ENCODE data around the gene SMG1. TPM values are rescaled to one million over a fixed set of nuclear protein-coding genes. Genes with fewer than 3 reads are reported as not detected.
A peak's percentile ranks its signal among the peaks of the same experiment; 100 is the strongest.

The SMG1 gene
- total and polyA plus RNA-seq, 2 of the 13 experiments (the other 11 are each of a cell fraction or from before 2014, with no cell fraction given): 48.7 to 53.7 TPM

DNA sequence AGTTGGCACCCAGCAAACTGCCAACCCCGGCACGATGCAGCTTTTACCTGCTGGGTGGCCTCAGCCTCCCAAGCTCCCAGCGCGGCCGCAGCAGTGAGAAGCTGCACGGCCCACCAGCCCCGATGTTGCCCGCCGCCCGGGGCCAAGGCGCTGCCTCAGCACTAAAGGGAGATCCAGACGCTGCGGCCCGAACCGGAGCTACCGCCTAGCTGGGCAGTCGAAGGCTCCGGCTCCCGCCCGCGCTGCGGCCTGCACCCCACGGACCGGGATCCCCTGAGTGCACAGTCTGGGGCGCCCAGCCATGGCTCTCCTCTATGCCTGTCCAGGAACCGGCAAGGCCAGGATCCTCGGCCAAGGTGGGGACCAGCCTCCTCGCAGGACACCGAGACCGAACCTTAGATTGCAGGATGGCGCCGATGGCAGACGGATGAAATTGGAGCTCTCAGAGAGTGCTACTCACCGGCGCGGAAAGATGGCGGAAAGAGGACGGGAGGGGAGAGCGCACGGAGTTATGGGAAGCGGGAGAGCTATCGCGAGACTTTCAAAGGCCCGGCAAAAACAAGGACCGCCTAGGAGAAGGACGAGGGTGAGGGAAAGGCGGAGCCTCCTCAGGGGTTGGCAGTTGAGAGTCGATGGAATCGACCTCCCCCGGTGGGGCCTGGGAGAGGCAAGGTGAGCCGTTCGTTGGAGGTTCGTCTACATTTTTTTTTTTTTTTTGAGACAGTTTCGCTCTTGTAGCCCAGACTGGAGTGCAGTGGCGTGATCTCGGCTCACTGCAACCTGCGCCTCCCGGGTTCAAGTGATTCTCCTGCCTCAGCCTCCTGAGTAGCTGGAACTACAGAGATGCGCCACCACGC lies 136.1 kb downstream of the SMG1 start, which contains the start of gene RPS15A (continued):
- TF ChIP-seq, protein P1, sequence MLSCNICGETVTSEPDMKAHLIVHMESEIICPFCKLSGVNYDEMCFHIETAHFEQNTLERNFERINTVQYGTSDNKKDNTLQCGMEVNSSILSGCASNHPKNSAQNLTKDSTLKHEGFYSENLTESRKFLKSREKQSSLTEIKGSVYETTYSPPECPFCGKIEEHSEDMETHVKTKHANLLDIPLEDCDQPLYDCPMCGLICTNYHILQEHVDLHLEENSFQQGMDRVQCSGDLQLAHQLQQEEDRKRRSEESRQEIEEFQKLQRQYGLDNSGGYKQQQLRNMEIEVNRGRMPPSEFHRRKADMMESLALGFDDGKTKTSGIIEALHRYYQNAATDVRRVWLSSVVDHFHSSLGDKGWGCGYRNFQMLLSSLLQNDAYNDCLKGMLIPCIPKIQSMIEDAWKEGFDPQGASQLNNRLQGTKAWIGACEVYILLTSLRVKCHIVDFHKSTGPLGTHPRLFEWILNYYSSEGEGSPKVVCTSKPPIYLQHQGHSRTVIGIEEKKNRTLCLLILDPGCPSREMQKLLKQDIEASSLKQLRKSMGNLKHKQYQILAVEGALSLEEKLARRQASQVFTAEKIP (CRISPR knock-in tag; IDR thresholded peaks at IDR 0.05; ENCODE audit: borderline replicate concordance): 0 out of 2 replicates have a peak, but pooled peaks have one; percentile 75
- TF ChIP-seq TAF15 (IDR thresholded peaks at IDR 0.05; ENCODE audit: low read depth, low read length, poor library complexity, severe bottlenecking) (peak; percentile 7), CEBPB (IDR thresholded peaks at IDR 0.05; ENCODE audit: borderline replicate concordance, low read depth, low read length) (no peak), POLR2AphosphoS5 (IDR thresholded peaks at IDR 0.05; ENCODE audit: low read depth, low read length) (peak; percentile 100), ONECUT2 (CRISPR knock-in tag; IDR thresholded peaks at IDR 0.05) (peak; percentile 20; the same call in 1 of the 2 replicates)
- TF ChIP-seq, protein P2, sequence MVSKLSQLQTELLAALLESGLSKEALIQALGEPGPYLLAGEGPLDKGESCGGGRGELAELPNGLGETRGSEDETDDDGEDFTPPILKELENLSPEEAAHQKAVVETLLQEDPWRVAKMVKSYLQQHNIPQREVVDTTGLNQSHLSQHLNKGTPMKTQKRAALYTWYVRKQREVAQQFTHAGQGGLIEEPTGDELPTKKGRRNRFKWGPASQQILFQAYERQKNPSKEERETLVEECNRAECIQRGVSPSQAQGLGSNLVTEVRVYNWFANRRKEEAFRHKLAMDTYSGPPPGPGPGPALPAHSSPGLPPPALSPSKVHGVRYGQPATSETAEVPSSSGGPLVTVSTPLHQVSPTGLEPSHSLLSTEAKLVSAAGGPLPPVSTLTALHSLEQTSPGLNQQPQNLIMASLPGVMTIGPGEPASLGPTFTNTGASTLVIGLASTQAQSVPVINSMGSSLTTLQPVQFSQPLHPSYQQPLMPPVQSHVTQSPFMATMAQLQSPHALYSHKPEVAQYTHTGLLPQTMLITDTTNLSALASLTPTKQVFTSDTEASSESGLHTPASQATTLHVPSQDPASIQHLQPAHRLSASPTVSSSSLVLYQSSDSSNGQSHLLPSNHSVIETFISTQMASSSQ (IDR thresholded peaks at IDR 0.05; ENCODE audit: low read depth): peak; percentile 71; the same call in 1 of the 2 replicates
- TF ChIP-seq, protein P2 (CRISPR knock-in tag; IDR thresholded peaks at IDR 0.05; ENCODE audit: borderline replicate concordance): peak; percentile 86; the same call in 1 of the 2 replicates
- TF ChIP-seq, protein P3, sequence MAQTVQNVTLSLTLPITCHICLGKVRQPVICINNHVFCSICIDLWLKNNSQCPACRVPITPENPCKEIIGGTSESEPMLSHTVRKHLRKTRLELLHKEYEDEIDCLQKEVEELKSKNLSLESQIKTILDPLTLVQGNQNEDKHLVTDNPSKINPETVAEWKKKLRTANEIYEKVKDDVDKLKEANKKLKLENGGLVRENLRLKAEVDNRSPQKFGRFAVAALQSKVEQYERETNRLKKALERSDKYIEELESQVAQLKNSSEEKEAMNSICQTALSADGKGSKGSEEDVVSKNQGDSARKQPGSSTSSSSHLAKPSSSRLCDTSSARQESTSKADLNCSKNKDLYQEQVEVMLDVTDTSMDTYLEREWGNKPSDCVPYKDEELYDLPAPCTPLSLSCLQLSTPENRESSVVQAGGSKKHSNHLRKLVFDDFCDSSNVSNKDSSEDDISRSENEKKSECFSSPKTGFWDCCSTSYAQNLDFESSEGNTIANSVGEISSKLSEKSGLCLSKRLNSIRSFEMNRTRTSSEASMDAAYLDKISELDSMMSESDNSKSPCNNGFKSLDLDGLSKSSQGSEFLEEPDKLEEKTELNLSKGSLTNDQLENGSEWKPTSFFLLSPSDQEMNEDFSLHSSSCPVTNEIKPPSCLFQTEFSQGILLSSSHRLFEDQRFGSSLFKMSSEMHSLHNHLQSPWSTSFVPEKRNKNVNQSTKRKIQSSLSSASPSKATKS (CRISPR knock-in tag; IDR thresholded peaks at IDR 0.05): no peak
- TF ChIP-seq, protein P4, sequence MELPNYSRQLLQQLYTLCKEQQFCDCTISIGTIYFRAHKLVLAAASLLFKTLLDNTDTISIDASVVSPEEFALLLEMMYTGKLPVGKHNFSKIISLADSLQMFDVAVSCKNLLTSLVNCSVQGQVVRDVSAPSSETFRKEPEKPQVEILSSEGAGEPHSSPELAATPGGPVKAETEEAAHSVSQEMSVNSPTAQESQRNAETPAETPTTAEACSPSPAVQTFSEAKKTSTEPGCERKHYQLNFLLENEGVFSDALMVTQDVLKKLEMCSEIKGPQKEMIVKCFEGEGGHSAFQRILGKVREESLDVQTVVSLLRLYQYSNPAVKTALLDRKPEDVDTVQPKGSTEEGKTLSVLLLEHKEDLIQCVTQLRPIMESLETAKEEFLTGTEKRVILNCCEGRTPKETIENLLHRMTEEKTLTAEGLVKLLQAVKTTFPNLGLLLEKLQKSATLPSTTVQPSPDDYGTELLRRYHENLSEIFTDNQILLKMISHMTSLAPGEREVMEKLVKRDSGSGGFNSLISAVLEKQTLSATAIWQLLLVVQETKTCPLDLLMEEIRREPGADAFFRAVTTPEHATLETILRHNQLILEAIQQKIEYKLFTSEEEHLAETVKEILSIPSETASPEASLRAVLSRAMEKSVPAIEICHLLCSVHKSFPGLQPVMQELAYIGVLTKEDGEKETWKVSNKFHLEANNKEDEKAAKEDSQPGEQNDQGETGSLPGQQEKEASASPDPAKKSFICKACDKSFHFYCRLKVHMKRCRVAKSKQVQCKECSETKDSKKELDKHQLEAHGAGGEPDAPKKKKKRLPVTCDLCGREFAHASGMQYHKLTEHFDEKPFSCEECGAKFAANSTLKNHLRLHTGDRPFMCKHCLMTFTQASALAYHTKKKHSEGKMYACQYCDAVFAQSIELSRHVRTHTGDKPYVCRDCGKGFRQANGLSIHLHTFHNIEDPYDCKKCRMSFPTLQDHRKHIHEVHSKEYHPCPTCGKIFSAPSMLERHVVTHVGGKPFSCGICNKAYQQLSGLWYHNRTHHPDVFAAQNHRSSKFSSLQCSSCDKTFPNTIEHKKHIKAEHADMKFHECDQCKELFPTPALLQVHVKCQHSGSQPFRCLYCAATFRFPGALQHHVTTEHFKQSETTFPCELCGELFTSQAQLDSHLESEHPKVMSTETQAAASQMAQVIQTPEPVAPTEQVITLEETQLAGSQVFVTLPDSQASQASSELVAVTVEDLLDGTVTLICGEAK (IDR thresholded peaks at IDR 0.05): no peak
- TF ChIP-seq, protein P4 (CRISPR knock-in tag; IDR thresholded peaks at IDR 0.05): peak; percentile 96
